AG20443 (cell line): Measurements from ENCODE around the gene MAOA.

Source experiments
- DNase-seq: peaks from one replicate; pipeline ENCODE4 v3.0.0; 2012; ENCODE audit warnings: low spot score, mixed read lengths

Gene MAOA

GRCh38 chrX:43785930-43786591 lies 130.0 kb downstream of the MAOA start:
- DNase-seq, result no peak
